GM21423 (cell line): ENCODE results near the gene CRP.
"Not testable (repeated sequence)": the region's sequence is repeated elsewhere in the genome, so short reads cannot be mapped to it uniquely, and the experiment has no call there.

Experiments used
- ATAC-seq: cut with Tn5 transposase; IDR thresholded peaks from one replicate; pipeline ENCODE4 v1.9.1; 2021; ENCODE audit warnings: mild to moderate bottlenecking, moderate library complexity; ENCODE audit not compliant: unreplicated experiment

CRP gene

DNA sequence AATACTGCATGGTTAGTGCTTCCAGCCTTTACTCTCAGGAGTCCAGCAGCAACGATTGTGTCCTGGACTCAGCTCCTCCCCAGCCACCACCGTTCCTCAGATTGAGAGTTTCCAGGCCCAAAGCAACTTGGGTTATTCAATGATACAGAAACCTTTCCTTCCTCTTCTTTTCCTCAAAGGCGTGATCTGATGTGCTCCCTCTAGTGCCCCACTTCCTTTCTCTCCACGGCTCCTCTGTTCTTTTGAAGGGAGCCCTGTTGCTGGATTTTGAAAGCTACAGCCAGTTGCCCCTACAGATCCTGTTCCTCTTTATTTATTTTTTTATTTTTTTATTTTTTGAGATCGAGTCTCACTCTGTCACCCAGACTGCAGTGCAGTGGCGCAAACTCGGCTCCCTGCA is 14.1 kb downstream of the CRP start:
- no peak for ATAC-seq

DNA sequence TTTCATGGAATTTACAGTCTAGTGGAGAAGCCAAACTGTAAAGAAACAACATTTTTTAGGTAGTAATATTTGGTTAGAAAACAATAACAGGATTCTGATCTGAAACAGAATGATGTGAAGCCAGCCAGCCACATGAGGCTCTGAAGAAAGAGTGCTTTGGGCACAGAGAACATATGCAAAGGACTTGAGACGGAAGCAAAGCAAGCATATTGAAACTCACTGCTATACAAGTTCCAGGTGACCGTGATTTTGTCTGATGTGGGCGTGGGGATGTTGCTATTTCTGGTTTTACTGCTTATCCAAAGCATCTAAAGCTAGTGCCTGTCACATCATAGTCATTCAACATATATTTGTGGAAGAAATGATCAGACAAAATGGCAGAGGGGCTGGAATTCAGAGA is 14.7 kb downstream of the CRP start:
- ATAC-seq: no peak

GRCh38 chr1:159699246-159699645 is 15.1 kb downstream of the CRP start:
- no peak for ATAC-seq

GRCh38 chr1:159687511-159687910 is 26.9 kb downstream of the CRP start:
- no peak for ATAC-seq

DNA sequence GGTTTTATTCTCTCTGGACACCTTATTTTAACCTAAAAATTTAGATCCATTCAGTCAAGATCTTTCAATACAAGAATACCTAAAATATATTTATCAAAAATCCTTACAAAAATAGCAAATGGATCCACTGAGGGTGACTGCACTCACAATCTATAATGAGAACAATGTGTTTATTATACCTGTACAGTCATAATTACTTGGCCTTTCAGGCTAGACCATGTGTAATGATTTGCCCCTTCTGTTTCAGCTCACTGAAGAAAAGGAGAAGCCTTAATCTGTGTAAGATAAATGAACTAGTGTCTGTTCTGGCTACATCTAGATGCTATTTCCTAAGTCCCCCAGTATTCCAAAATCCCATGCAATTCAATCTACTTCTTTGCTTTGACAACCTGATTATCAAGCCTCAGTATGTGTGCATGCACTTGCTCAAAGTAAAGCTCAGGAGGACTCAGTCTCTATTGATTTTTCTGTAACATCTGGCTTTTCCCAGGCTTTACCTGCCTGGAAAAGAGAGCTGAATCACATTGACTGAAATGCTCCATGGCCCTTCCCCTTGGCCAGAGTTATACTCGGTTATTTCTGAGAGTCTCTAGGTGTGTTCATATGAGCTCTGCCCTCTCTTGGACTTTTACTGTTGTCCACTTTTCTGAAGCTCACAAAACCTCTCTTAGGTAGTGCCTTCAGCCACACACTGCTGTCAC is 27.6 kb downstream of the CRP start:
- no peak for ATAC-seq

- ATAC-seq: no peak
Observed at GRCh38 chr1:159678939-159679338, 35.5 kb downstream of the CRP start.

GRCh38 chr1:159675046-159675445 is 39.3 kb downstream of the CRP start:
- ATAC-seq: no peak

DNA sequence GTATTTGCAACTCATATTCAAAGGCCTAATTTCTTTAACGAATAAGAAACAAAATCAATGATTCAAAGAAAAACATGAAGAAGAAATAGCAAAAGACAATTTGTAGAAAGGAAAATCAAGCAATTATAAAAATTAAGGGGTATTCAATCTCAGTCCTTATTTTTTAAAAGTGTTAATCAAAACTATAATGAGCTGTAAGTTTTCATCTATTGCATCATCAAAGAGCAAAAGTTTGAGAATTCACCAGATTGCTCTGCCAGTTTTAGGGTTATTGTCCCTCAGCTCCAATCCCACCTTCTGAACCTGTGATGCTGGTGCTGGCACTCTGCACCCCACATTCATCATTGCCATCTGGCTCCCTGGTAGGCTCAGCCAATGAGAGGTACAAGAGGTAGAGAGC is 42.0 kb downstream of the CRP start:
- ATAC-seq: not testable (repeated sequence)

GRCh38 chr1:159669338-159669737 is 45.1 kb downstream of the CRP start:
- ATAC-seq: no peak

GRCh38 chr1:159668739-159669138 is 45.6 kb downstream of the CRP start:
- ATAC-seq: no peak

- no peak for ATAC-seq
Observed at GRCh38 chr1:159664247-159664646, 50.1 kb downstream of the CRP start.

- ATAC-seq: no peak
Observed at GRCh38 chr1:159663552-159663951, 50.8 kb downstream of the CRP start.
